Osteocyte (in vitro differentiated cells): Measurements from ENCODE around the gene NPR3. TPM values are rescaled to one million over a fixed set of nuclear protein-coding genes. Genes with fewer than 3 reads are reported as not detected.

Experiments
- DNase-seq: peaks from one replicate; pipeline ENCODE4 v3.0.0; 2021; ENCODE audit warnings: mixed read lengths; ENCODE audit not compliant: unreplicated experiment; ENCODE audit errors: extremely low spot score
- H3K27ac Mint-ChIP-seq: one replicate; pipeline ENCODE4 v1.8.0; 2021; ENCODE audit warnings: mild to moderate bottlenecking, mixed read lengths; ENCODE audit not compliant: unreplicated experiment
- H3K27me3 Mint-ChIP-seq: one replicate; pipeline ENCODE4 v1.8.0; 2021; ENCODE audit warnings: mixed read lengths; ENCODE audit not compliant: unreplicated experiment
- H3K36me3 Mint-ChIP-seq: one replicate; pipeline ENCODE4 v1.8.0; 2021; ENCODE audit warnings: mixed read lengths; ENCODE audit not compliant: unreplicated experiment
- H3K4me1 Mint-ChIP-seq: one replicate; pipeline ENCODE4 v1.8.0; 2021; ENCODE audit warnings: mixed read lengths; ENCODE audit not compliant: unreplicated experiment
- H3K4me3 Mint-ChIP-seq: one replicate; pipeline ENCODE4 v1.8.0; 2021; ENCODE audit warnings: mild to moderate bottlenecking, moderate library complexity, mixed read lengths; ENCODE audit not compliant: unreplicated experiment
- H3K9me3 Mint-ChIP-seq: one replicate; pipeline ENCODE4 v1.8.0; 2021; ENCODE audit warnings: mixed read lengths; ENCODE audit not compliant: unreplicated experiment
- total RNA-seq: library from RNA; stranded (reverse); gene quantifications from 2 replicates; pipeline ENCODE4 v1.2.1, GENCODE V29; 2021
- TF ChIP-seq, protein P1 (sequence below): fragments of 200-600 bp; sonication (generic); IDR thresholded peaks from 2 replicates; pipeline ENCODE4 v1.5.0; 2021; ENCODE audit warnings: antibody characterized with exemption, mild to moderate bottlenecking, moderate library complexity

The NPR3 gene
- total RNA-seq, 1 donor from 2014 or later = 97.4 TPM

DNA sequence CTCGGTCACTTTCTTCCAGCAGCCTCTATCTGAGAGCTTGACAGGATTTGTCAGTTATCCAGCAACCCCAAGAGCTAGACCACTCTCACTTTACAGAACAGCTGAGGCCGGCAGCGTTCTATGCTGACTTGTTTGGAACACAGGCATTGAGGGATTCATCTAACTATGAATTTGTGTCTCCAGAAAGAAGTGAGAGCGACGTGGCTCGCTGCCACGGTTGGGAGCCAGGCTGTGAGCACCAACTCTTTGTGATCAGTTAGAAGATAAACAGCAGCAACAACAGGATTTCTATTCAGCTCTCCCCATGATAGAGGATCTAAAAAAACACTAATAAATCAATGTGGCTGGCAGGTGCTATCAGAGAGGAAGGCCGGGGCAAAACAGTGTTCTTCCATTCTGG, 58.6 kb downstream of the NPR3 start:
- TF ChIP-seq, protein P1, sequence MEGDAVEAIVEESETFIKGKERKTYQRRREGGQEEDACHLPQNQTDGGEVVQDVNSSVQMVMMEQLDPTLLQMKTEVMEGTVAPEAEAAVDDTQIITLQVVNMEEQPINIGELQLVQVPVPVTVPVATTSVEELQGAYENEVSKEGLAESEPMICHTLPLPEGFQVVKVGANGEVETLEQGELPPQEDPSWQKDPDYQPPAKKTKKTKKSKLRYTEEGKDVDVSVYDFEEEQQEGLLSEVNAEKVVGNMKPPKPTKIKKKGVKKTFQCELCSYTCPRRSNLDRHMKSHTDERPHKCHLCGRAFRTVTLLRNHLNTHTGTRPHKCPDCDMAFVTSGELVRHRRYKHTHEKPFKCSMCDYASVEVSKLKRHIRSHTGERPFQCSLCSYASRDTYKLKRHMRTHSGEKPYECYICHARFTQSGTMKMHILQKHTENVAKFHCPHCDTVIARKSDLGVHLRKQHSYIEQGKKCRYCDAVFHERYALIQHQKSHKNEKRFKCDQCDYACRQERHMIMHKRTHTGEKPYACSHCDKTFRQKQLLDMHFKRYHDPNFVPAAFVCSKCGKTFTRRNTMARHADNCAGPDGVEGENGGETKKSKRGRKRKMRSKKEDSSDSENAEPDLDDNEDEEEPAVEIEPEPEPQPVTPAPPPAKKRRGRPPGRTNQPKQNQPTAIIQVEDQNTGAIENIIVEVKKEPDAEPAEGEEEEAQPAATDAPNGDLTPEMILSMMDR = no peak
- no peak for DNase-seq
- no peaks in the 10 kb centered on the region for H3K27me3 Mint-ChIP-seq
- H3K27ac Mint-ChIP-seq = no peak overlapping the region
- peaks cover 37% of the 10 kb centered on the region for H3K36me3 Mint-ChIP-seq
- peaks cover 5% of the 10 kb centered on the region for H3K9me3 Mint-ChIP-seq
- H3K4me3 Mint-ChIP-seq = no peak overlapping the region
- H3K4me1 Mint-ChIP-seq = peaks cover 39% of the 10 kb centered on the region

DNA sequence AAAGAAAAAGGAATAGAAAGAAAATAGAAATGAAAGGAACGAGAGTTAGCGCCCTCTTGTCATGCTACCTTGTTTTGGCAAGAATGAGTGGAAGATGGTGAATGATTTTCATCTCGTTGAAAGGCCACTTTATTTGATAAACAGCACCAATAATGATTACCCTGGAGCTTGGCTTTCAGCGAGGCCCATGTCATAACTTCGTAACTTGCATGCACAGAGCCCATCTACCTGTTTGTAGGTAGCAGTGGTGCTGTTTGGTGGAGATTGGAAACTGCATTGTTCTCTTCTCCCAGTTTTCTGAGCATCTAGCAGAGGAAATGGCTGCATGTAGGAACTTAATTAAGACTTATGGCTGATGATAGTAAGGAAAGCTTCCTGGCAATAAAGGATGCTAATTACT, 59.3 kb downstream of the NPR3 start:
- DNase-seq = no peak
- TF ChIP-seq, protein P1 = no peak
- no peak overlapping the region for H3K27ac Mint-ChIP-seq
- peaks cover 5% of the 10 kb centered on the region for H3K9me3 Mint-ChIP-seq
- peaks cover 35% of the 10 kb centered on the region for H3K36me3 Mint-ChIP-seq
- no peaks in the 10 kb centered on the region for H3K27me3 Mint-ChIP-seq
- no peak overlapping the region for H3K4me3 Mint-ChIP-seq
- H3K4me1 Mint-ChIP-seq = peaks cover 34% of the 10 kb centered on the region

DNA sequence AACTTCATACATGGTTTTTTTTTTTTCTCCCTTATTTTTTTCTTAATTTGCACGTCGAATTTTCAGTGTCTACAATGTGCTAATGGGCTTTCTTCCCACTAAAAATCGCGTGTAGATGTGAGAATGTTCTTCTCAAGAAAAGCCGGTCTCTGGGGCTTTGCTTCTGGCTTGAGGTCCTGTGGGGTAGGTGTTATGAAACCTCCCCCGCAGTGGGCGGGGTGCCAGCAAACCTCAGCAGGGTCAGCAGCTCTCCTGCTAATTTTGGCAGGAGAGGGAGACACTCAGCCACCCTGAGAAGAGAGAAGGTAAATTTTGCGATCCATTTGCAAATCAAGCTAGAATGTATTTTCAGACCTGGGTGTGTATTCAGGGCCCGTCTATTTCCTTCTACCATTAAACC, 59.9 kb downstream of the NPR3 start:
- no peak overlapping the region for H3K27ac Mint-ChIP-seq
- H3K27me3 Mint-ChIP-seq = no peaks in the 10 kb centered on the region
- TF ChIP-seq, protein P1 = no peak
- DNase-seq = no peak
- H3K9me3 Mint-ChIP-seq = peaks cover 5% of the 10 kb centered on the region
- H3K36me3 Mint-ChIP-seq = peaks cover 34% of the 10 kb centered on the region
- no peak overlapping the region for H3K4me3 Mint-ChIP-seq
- H3K4me1 Mint-ChIP-seq = peaks cover 31% of the 10 kb centered on the region

DNA sequence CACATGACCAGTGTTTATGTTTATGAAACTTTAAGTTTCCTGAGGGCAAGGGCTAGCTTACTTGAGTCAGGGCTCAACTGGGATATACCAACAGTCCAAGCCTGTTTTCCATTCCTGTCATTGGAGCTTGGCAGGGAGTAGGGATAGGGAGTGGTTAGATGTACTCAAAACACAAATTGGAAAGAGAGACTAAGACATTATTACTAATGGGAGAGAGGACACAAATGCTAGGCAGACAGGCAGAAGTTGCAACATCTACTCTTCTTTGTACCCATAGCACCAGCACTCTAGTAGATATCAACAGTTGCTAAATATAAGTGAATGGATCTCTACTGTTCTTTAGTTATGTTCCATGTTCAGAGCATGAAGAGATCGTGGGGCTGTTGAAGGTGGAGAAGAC, 62.8 kb downstream of the NPR3 start:
- Mint-ChIP-seq H3K27me3 (no peaks in the 10 kb centered on the region), H3K4me1 (peaks cover 15% of the 10 kb centered on the region), H3K27ac (no peak overlapping the region), H3K4me3 (no peak overlapping the region), H3K9me3 (peaks cover 5% of the 10 kb centered on the region), H3K36me3 (peaks cover 37% of the 10 kb centered on the region)
- TF ChIP-seq, protein P1 = no peak
- DNase-seq = no peak

DNA sequence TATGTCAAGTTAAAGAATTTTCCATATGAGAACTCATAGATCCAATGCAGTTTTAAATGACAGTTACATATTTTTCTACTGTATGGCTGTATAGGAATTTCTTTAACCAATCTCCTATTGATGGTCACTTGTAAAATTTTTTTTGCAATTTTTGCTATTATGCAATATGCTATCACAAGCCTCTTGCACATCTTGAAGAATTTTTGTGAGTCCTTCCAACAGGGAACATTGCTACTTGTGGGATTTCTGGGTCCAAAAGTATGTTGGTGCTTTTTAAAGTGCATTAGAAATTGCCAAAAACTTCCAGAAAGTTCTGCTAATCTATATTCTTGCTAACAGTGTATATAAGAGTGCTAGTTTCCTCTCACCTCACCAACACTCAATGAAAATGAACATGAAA, 65.1 kb downstream of the NPR3 start:
- no peak overlapping the region for H3K4me3 Mint-ChIP-seq
- H3K9me3 Mint-ChIP-seq = peaks cover 5% of the 10 kb centered on the region
- no peaks in the 10 kb centered on the region for H3K27me3 Mint-ChIP-seq
- no peak for DNase-seq
- H3K36me3 Mint-ChIP-seq = peaks cover 33% of the 10 kb centered on the region
- peaks cover 33% of the 10 kb centered on the region for H3K4me1 Mint-ChIP-seq
- TF ChIP-seq, protein P1 = no peak
- H3K27ac Mint-ChIP-seq = no peak overlapping the region
